Activated T-helper 1 cell treated with anti-CD3 and anti-CD28 coated beads, Interleukin-12 subunit alpha, Interleukin-12 subunit beta, Interleukin-2, Interleukin-4 antibody, amounts not matched to agents 30 ng/mL and 10 ng/mL and 1 ng/mL, durations not matched to agents 14 hours and 24 hours and 36 hours (primary cell): ENCODE measurements around the gene FAF2. TPM values are rescaled to one million over a fixed set of nuclear protein-coding genes. Genes with fewer than 3 reads are reported as not detected.

Source experiments
- DNase-seq: peaks from one replicate; pipeline ENCODE4 v3.0.0; 2021; ENCODE audit warnings: low spot score
- H3K27ac Mint-ChIP-seq: one replicate; pipeline ENCODE4 v1.8.0; 2021; ENCODE audit warnings: mild to moderate bottlenecking, mixed read lengths
- H3K27me3 Mint-ChIP-seq: one replicate; pipeline ENCODE4 v1.8.0; 2022; ENCODE audit warnings: mild to moderate bottlenecking, moderate library complexity, mixed read lengths; ENCODE audit not compliant: insufficient read depth
- H3K36me3 Mint-ChIP-seq: one replicate; pipeline ENCODE4 v1.8.0; 2021; ENCODE audit warnings: low read depth, mixed read lengths
- H3K4me1 Mint-ChIP-seq: one replicate; pipeline ENCODE4 v1.8.0; 2021; ENCODE audit warnings: low read depth, mixed read lengths
- H3K4me3 Mint-ChIP-seq: one replicate; pipeline ENCODE4 v1.8.0; 2021; ENCODE audit warnings: mild to moderate bottlenecking, moderate library complexity, mixed read lengths
- H3K9me3 Mint-ChIP-seq: one replicate; pipeline ENCODE4 v1.8.0; 2021; ENCODE audit warnings: mixed read lengths
- intact Hi-C: fragments of 100-400 bp; cut with micrococcal nuclease; formaldehyde crosslinking; loops from one replicate; pipeline ENCODE4 v1.15.1; 2024
- total RNA-seq: library from RNA; stranded (reverse); gene quantifications from 2 replicates; pipeline ENCODE4 v1.2.3, GENCODE V29; 2022

The FAF2 gene
- total RNA-seq, 1 donor from 2014 or later, result 46.0 TPM

DNA sequence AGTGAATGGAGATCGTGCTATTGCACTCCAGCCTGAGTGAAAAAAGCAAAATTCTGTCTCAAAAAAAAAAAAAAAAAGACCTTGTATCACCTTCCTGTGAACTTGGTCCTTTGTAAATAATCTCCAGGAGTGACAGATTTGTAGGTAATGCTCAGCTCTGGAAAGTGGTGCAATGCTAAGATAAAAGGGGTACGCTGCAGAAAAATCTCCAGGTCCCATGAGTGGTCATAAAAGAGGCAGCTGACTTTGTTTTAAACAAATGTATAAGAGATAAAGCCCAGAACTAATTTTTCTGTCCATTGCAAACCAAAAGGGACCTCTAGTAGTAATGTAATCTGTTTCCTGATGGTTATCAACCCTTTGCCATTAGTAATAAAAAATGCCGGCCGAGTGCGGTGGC is 55.3 kb downstream of the FAF2 start:
- intact Hi-C loops, result no loop called here
- H3K4me3 Mint-ChIP-seq, result no peak overlapping the region
- DNase-seq, result no peak
- no peaks in the 10 kb centered on the region for H3K9me3 Mint-ChIP-seq
- peaks cover 47% of the 10 kb centered on the region for H3K36me3 Mint-ChIP-seq
- H3K27me3 Mint-ChIP-seq, result no peaks in the 10 kb centered on the region
- H3K4me1 Mint-ChIP-seq, result no peaks in the 10 kb centered on the region
- H3K27ac Mint-ChIP-seq, result no peak overlapping the region

DNA sequence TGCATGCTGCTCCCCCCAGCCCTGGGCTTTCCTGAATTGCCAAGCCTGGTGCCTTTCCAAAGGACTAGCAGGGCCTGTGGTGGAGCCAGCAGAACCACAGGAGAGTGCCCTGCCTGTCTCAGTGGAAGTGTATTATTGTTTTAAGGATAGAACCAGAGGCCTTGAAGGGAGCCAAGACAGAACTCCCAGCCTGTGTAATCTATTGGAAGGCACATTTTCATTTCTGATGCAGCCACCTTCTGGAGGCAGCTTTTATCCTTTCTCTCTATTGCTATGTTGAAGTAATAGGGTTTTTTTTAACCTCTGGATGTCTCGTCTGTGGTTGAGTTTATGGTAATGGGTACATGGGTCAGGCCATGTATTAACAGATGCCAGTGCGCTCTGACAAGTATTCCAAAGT is 59.7 kb downstream of the FAF2 start:
- Mint-ChIP-seq H3K36me3 (peaks cover 32% of the 10 kb centered on the region), H3K4me1 (no peaks in the 10 kb centered on the region), H3K27ac (peak overlapping the region; percentile 29), H3K4me3 (no peak overlapping the region), H3K9me3 (no peaks in the 10 kb centered on the region), H3K27me3 (no peaks in the 10 kb centered on the region)
- intact Hi-C loops, result no loop called here
- DNase-seq, result no peak

DNA sequence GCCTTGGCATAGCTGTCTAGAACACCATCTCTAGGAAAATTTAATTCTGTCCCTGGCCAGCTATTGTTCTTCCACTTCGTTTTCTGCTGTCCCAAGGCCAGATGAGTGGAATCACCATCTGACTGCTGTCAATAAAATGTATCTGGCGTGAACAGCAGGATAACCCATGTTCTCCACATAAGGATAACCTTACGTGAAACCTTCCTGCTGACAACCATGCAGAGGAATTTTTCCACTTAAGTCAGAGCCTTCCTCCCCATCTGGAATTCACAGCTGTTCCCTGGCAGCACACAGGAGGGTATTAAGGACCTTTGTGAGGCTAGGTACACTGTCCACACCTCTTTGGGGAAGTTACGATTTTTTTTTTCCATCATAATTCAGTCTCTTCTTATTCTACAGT is 60.4 kb downstream of the FAF2 start:
- no peaks in the 10 kb centered on the region for H3K9me3 Mint-ChIP-seq
- DNase-seq, result no peak
- H3K36me3 Mint-ChIP-seq, result peaks cover 30% of the 10 kb centered on the region
- intact Hi-C loops, result no loop called here
- H3K27ac Mint-ChIP-seq, result peak overlapping the region; percentile 23
- no peak overlapping the region for H3K4me3 Mint-ChIP-seq
- no peaks in the 10 kb centered on the region for H3K27me3 Mint-ChIP-seq
- no peaks in the 10 kb centered on the region for H3K4me1 Mint-ChIP-seq

- no peak overlapping the region for H3K27ac Mint-ChIP-seq
- H3K4me3 Mint-ChIP-seq, result no peak overlapping the region
- DNase-seq, result no peak
These were observed 65.6 kb downstream of the FAF2 start for GRCh38 chr5:176513788-176514187.

DNA sequence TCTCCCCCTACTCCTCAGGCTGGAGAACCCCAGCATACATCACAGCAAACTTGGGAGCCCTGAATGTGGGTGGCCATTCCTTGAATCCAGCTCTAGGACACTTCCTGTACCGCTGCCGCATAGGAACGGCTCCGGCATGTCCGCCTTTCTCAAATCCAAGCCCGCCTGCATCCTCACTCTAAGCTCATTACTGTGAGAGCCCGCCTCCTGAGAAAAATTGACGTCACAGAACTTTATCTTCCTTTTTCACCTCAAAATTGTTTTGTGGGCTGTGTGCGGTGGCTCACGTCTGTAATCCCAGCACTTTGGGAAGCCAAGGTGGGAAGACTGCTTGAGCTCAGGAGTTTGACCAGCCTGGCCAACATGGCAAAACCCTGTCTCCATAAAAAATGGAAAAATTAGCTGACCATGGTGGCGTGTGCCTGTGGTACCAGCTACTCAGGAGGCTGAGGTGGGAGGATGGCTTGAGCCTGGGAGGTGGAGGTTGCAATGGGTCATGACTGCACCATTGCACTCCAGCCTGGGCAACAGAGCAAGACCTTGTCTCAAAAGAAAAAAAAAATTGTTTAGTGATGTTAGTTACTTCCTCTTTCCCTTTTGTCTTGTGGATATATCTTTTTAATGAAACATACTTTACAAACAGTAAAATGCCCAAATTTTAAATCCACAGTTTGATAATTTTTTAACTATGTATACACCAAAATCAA is 66.2 kb downstream of the FAF2 start:
- Mint-ChIP-seq H3K4me3 (no peak overlapping the region), H3K27me3 (no peaks in the 10 kb centered on the region), H3K4me1 (peaks cover 7% of the 10 kb centered on the region), H3K9me3 (no peaks in the 10 kb centered on the region), H3K36me3 (peaks cover 2% of the 10 kb centered on the region), H3K27ac (no peak overlapping the region)
- no peak for DNase-seq
- intact Hi-C loops, result no loop called here

More at GRCh38 chr5:176513788-176514187, 65.6 kb downstream of the FAF2 start:
- Mint-ChIP-seq H3K27me3 (no peaks in the 10 kb centered on the region), H3K36me3 (peaks cover 5% of the 10 kb centered on the region), H3K4me1 (peaks cover 7% of the 10 kb centered on the region), H3K9me3 (no peaks in the 10 kb centered on the region)
- intact Hi-C loops, result no loop called here

- no peaks in the 10 kb centered on the region for H3K9me3 Mint-ChIP-seq
- no peak overlapping the region for H3K27ac Mint-ChIP-seq
- intact Hi-C loops, result no loop called here
- H3K4me3 Mint-ChIP-seq, result no peak overlapping the region
- no peaks in the 10 kb centered on the region for H3K36me3 Mint-ChIP-seq
- peaks cover under 1% of the 10 kb centered on the region for H3K27me3 Mint-ChIP-seq
- peaks cover 7% of the 10 kb centered on the region for H3K4me1 Mint-ChIP-seq
- no peak for DNase-seq
These were observed 67.2 kb downstream of the FAF2 start for GRCh38 chr5:176515396-176515795.

DNA sequence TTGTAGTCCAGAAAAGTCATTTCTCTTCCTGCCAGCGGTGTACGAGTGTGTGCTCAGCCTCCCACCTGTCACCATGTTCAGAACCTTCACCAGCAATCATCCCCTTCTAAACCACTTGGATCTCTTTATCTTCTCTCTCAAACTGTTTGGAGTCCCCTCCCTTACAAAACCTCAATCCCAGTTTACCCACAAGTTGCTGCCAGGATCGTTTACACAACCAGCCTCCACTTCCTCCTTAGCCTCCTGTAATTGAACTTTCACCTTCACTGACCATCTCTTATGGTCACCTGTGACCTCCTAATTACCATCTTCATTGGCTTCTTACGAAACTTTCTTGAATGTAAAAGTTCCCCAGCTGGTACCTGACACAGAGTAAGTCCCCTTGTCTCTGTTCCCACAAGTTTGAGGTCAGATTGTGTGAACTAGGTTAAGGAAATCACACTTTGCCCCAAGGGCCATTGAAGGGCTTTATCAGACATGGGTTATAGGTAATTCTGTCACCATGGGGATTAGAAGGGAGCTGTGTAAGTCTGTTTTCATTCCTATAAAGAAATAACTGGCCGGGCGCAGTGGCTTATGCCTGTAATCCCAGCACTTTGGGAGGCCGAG is 69.0 kb downstream of the FAF2 start:
- intact Hi-C loops, result no loop called here
- DNase-seq, result no peak
- H3K9me3 Mint-ChIP-seq, result no peaks in the 10 kb centered on the region
- H3K36me3 Mint-ChIP-seq, result no peaks in the 10 kb centered on the region
- peaks cover 3% of the 10 kb centered on the region for H3K27me3 Mint-ChIP-seq
- H3K27ac Mint-ChIP-seq, result no peak overlapping the region
- no peak overlapping the region for H3K4me3 Mint-ChIP-seq
- peaks cover 7% of the 10 kb centered on the region for H3K4me1 Mint-ChIP-seq

- Mint-ChIP-seq H3K27ac (no peak overlapping the region), H3K9me3 (no peaks in the 10 kb centered on the region), H3K27me3 (peaks cover 3% of the 10 kb centered on the region), H3K36me3 (no peaks in the 10 kb centered on the region), H3K4me1 (peaks cover 7% of the 10 kb centered on the region), H3K4me3 (no peak overlapping the region)
- no peak for DNase-seq
- intact Hi-C loops, result no loop called here
These were observed 71.9 kb downstream of the FAF2 start for GRCh38 chr5:176519810-176520720.

- peaks cover 7% of the 10 kb centered on the region for H3K4me1 Mint-ChIP-seq
- peak overlapping the region; percentile 31 for H3K27ac Mint-ChIP-seq
- no peak overlapping the region for H3K4me3 Mint-ChIP-seq
- H3K9me3 Mint-ChIP-seq, result no peaks in the 10 kb centered on the region
- no peak for DNase-seq
- H3K36me3 Mint-ChIP-seq, result peaks cover 5% of the 10 kb centered on the region
- intact Hi-C loops, result no loop called here
- peaks cover 3% of the 10 kb centered on the region for H3K27me3 Mint-ChIP-seq
These were observed 73.1 kb downstream of the FAF2 start for GRCh38 chr5:176521286-176521685.

GRCh38 chr5:176521699-176522263 is 73.6 kb downstream of the FAF2 start:
- H3K27ac Mint-ChIP-seq, result no peak overlapping the region

GRCh38 chr5:176524138-176524537 is 76.0 kb downstream of the FAF2 start:
- DNase-seq, result no peak
- H3K36me3 Mint-ChIP-seq, result peaks cover 9% of the 10 kb centered on the region
- peaks cover 3% of the 10 kb centered on the region for H3K27me3 Mint-ChIP-seq
- no peak overlapping the region for H3K27ac Mint-ChIP-seq
- no peaks in the 10 kb centered on the region for H3K9me3 Mint-ChIP-seq
- H3K4me3 Mint-ChIP-seq, result no peak overlapping the region
- H3K4me1 Mint-ChIP-seq, result no peaks in the 10 kb centered on the region
- intact Hi-C loops, result no loop called here

More at GRCh38 chr5:176521699-176522263, 73.6 kb downstream of the FAF2 start:
- peaks cover 3% of the 10 kb centered on the region for H3K27me3 Mint-ChIP-seq
- H3K36me3 Mint-ChIP-seq, result peaks cover 5% of the 10 kb centered on the region
- DNase-seq, result no peak
- no peak overlapping the region for H3K4me3 Mint-ChIP-seq
- peaks cover 6% of the 10 kb centered on the region for H3K4me1 Mint-ChIP-seq
- H3K9me3 Mint-ChIP-seq, result no peaks in the 10 kb centered on the region
- intact Hi-C loops, result no loop called here

GRCh38 chr5:176524987-176525386 is 76.8 kb downstream of the FAF2 start:
- Mint-ChIP-seq H3K9me3 (no peaks in the 10 kb centered on the region), H3K27ac (no peak overlapping the region), H3K27me3 (peaks cover 3% of the 10 kb centered on the region), H3K36me3 (peaks cover 13% of the 10 kb centered on the region), H3K4me3 (no peak overlapping the region), H3K4me1 (peaks cover 6% of the 10 kb centered on the region)
- no peak for DNase-seq
- intact Hi-C loops, result no loop called here

- intact Hi-C loops, result no loop called here
These were observed 77.5 kb downstream of the FAF2 start for GRCh38 chr5:176525677-176526076.

More at GRCh38 chr5:176525677-176526076, 77.5 kb downstream of the FAF2 start:
- Mint-ChIP-seq H3K27me3 (no peaks in the 10 kb centered on the region), H3K9me3 (no peaks in the 10 kb centered on the region), H3K4me3 (no peak overlapping the region), H3K36me3 (peaks cover 13% of the 10 kb centered on the region), H3K4me1 (peaks cover 6% of the 10 kb centered on the region), H3K27ac (no peak overlapping the region)
- DNase-seq, result no peak
